Nephron progenitor cell (in vitro differentiated cells): ENCODE measurements around the gene CDKL2.

ENCODE experiments used
- DNase-seq: peaks from one replicate; pipeline ENCODE4 v3.0.0; 2021
- H3K27ac Mint-ChIP-seq: 2 replicates; pipeline ENCODE4 v1.8.0; 2021; ENCODE audit warnings: mild to moderate bottlenecking, moderate library complexity, mixed read lengths
- H3K27me3 Mint-ChIP-seq: 2 replicates; pipeline ENCODE4 v1.8.0; 2021; ENCODE audit warnings: mild to moderate bottlenecking, low read depth, mixed read lengths; ENCODE audit not compliant: poor library complexity
- H3K36me3 Mint-ChIP-seq: 2 replicates; pipeline ENCODE4 v1.8.0; 2021; ENCODE audit warnings: low read depth, mixed read lengths
- H3K4me1 Mint-ChIP-seq: 2 replicates; pipeline ENCODE4 v1.8.0; 2021; ENCODE audit warnings: mixed read lengths
- H3K4me3 Mint-ChIP-seq: 2 replicates; pipeline ENCODE4 v1.8.0; 2021; ENCODE audit warnings: mild to moderate bottlenecking, moderate library complexity, mixed read lengths
- H3K9me3 Mint-ChIP-seq: 2 replicates; pipeline ENCODE4 v1.8.0; 2021; ENCODE audit warnings: mild to moderate bottlenecking, moderate library complexity, mixed read lengths
- CTCF ChIP-seq: fragments of 200-600 bp; sonication (generic); IDR thresholded peaks from 2 replicates; pipeline ENCODE4 v1.5.0; 2021; ENCODE audit warnings: antibody characterized with exemption

CDKL2 gene

GRCh38 chr4:75530556-75531322, 99.6 kb downstream of the CDKL2 start:
- DNase-seq: no peak
- peaks cover 96% of the 10 kb centered on the region for H3K36me3 Mint-ChIP-seq
- peaks cover 42% of the 10 kb centered on the region for H3K9me3 Mint-ChIP-seq
- H3K4me1 Mint-ChIP-seq: no peaks in the 10 kb centered on the region
- no peak overlapping the region for H3K4me3 Mint-ChIP-seq
- H3K27me3 Mint-ChIP-seq: no peaks in the 10 kb centered on the region
- H3K27ac Mint-ChIP-seq: no peak overlapping the region
- no peak for TF ChIP-seq CTCF
